GM18951 (cell line): ENCODE measurements around the gene AP4S1.
"Not testable (repeated sequence)": the region's sequence is repeated elsewhere in the genome, so short reads cannot be mapped to it uniquely, and the experiment has no call there.

Experiments used
- POLR2A ChIP-seq: IDR thresholded peaks from 4 replicates; pipeline ENCODE4 v1.6.1; 2011; ENCODE audit warnings: mild to moderate bottlenecking; ENCODE audit not compliant: insufficient read length, insufficient read depth; ENCODE audit errors: extremely low read depth
- in situ Hi-C: fragments of 300-500 bp; cut with MboI; formaldehyde crosslinking; loops from one replicate; pipeline ENCODE4 v1.12.0; 2022; ENCODE audit warnings: low sequenced_read_pairs, mixed read lengths, inconsistent platforms; ENCODE audit not compliant: unreplicated experiment

The AP4S1 gene

DNA sequence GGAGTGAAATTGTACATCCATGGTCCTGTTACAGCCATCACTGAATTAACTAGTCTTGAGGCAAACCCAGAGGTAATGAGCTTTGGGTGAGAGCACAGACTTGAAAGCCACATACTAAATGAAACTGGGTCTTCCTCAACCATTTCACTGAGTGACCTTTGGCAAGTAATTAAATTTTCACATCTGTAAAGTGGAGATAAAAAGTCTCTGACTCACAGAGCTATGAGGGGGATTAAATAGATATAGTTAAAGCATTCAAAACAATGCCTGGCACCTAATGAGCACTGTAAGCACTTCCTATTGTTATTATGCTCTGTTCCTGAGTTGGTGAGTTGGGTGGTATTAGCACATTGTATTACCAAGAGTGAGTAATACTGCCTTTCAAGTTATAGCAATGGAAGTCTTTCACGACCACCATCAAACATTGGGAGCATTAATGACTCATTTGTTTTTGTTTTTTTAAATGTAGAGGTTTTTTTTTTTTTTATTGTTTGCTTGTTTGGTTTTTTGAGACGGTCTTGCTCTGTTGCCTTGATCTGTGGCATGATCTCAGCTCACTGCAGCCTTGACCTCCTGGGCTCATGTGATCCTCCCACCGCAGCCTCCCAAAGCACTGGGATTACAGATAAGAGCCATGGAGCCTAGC lies 13.2 kb downstream of the AP4S1 start:
- in situ Hi-C loops, result no loop called here
- TF ChIP-seq POLR2A, result no peak

DNA sequence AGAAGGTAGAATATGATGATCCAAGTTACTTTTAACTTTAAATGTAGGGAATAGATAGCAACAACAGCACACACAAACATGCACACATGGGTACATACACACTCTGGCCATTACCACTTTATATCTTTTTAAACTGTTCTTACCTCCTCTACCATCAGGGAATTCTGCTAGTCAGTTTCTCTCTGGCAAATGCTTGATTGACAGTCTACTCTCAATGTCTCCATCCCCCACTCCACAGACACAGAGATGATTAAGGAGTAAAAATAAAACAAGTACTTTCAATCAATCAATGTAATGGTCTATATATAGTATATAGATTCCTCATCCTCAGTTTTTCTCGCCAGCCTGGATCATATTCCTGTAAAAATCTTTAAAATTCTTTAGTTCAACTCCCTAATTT lies 16.9 kb downstream of the AP4S1 start:
- TF ChIP-seq POLR2A, result no peak
- in situ Hi-C loops, result no loop called here

DNA sequence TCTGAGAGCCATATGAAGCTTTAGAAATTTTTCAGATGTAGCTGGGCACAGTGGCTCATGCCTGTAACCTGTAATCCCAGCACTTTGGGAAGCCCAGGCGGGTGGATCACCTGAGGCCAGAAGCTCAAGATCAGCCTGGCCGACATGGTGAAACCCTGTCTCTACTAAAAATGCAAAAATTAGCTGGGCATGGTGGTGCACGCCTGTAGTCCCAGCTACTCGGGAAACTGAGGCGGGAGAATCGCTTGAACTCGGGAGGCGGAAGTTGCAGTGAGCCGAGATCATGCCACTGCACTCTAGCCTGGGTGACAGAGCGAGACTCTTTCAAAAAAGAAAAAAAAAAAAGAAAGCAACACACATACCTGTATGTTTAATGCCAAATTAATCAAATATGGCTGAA lies 17.4 kb downstream of the AP4S1 start:
- in situ Hi-C loops, result not testable (repeated sequence)

DNA sequence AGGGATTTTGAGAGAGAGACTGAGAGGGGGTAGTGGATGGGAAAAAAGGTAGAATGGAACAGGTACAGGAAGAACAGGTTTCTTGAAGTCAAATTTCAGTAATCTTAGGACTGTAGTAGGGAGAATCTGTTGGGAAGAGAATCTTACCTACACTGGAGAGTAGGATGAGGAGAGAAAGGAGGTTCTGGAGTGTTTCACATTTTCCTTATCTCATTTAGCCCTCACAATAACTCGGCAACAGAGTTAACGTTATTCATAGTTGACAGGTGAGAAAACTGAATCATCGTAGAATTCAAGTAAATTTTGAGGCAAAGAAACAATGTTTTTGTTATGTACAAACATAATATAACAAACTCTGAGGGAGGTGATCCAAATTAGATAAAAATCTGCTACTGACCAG lies 17.9 kb downstream of the AP4S1 start:
- TF ChIP-seq POLR2A, result no peak
- in situ Hi-C loops, result no loop called here

DNA sequence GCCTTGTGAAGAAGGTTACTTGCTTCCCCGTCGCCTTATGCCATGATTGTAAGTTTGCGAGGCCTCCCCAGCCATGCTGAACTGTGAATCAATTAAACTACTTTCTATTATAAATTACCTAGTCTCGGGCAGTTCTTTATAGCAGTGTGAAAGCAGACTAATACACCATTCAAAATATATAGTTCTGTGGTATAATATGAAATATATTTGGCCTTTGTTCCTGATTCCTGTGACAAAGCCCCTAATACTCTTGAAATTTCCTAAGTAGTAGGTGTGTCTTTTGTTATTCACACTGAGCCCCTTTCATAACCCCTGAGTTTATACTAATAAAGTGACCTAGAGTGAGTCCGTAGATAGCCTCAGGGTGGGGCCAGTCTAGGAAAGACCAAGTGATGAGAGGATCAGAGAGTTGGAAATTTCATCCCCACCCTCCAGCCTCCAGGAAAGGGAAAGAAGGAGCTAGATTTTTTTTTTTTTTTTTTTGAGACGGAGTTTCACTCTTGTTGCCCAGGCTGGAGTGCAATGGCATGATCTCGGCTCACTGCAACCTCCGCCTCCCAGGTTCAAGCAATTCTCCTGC lies 20.1 kb downstream of the AP4S1 start:
- TF ChIP-seq POLR2A, result no peak
- in situ Hi-C loops, result no loop called here

DNA sequence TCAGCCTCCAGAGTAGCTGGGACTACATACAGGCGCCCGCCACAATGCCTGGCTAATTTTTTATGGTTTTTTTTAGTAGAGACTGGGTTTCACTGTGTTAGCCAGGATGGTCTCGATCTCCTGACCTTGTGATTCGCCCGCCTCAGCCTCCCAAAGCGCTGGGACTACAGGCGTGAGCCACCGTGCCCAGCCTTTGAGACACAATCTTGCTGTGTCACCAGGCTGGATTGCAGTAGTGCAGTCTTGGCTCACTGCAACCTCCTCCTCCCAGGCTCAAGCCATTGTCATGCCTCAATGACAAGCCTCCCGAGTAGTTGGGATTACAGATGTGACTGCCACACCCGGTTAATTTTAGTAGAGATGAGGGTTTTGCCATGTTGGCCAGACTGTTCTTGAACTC lies 22.1 kb downstream of the AP4S1 start:
- in situ Hi-C loops, result no loop called here
- no peak for TF ChIP-seq POLR2A

DNA sequence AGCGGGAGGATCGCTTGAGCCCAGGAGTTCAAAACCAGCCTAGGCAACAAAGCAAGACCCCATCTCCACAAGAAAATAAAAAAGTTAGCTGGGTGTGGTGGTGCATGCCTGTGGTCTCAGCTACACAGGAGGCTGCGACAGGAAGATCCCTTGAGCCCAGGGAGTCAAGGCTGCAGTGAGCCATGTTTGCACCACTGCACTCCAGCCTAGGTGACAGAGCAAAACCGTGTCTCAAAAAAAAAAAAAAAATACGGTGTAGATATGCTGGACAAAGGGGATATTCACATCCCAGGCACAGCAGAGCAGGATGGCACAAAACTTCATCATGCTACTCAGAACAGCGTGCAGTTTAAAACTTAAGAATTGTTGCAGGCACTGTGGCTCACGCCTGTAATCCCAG lies 25.6 kb downstream of the AP4S1 start:
- no peak for TF ChIP-seq POLR2A
- in situ Hi-C loops, result no loop called here

DNA sequence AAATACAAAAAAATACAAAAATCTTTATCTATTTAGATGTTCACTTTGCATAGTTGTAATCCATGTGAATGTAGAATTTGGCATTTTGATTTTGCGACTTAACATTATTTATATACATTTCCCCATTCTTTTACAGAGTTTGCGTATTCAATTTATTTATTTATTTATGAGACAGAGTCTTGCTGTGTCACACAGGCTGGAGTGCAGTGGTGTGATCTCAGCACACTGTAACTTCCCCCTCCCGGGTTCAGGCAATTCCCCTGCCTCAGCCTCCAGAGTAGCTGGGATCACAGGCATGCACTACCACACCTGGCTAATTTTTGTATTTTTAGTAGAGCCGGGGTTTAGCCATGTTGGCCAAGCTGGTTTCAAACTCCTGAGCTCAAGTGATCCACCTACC lies 26.1 kb downstream of the AP4S1 start:
- no peak for TF ChIP-seq POLR2A
- in situ Hi-C loops, result no loop called here

DNA sequence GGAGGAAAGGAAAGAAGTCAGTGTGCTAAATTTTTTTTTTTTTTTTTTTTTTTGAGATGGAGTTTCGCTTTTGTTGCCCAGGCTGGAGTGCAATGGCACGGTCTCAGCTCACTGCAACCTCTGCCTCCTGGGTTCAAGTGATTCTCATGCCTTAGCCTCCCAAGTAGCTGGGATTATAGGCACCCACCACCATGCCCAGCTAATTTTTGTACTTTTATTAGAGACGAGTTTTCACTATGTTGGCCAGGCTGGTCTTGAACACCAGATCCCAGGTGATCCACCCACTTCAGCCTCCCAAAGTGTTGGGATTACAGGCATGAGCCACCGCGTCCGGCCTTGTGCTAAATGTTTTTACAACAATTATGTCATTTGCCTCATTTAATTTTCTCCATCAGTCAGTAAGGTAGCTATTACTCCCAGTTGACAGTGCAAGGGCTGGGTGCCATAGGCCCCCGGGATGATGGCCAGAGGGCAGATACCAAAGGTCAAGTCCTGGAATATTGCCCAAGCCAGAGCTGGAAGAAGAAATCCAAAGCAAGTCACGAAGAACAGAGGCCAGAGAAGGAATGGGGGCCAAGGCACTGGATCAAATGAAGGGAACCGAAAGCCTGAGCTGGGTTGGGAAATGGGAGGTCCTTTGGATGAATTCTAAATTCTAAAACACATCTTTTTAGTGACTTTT lies 27.6 kb downstream of the AP4S1 start:
- in situ Hi-C loops, result not testable (repeated sequence)

DNA sequence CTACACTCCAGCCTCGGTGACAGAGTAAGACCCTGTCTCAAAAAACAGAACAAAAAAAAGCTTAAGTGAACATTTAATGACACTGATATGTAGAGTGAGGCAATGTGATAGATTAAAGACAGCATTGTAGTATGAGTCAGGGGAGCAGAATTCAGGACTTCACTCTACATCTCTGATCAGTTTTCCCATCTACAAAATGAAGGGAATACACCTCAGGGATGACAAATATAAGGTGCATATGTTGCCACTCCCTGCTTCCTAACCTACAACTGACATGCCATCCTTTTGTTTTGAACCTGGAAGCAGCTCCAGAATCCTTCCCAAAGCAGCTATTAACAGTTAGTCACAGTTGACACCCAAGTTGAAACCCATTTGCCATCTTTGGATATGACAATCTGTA lies 31.6 kb downstream of the AP4S1 start:
- in situ Hi-C loops, result no loop called here
- no peak for TF ChIP-seq POLR2A

DNA sequence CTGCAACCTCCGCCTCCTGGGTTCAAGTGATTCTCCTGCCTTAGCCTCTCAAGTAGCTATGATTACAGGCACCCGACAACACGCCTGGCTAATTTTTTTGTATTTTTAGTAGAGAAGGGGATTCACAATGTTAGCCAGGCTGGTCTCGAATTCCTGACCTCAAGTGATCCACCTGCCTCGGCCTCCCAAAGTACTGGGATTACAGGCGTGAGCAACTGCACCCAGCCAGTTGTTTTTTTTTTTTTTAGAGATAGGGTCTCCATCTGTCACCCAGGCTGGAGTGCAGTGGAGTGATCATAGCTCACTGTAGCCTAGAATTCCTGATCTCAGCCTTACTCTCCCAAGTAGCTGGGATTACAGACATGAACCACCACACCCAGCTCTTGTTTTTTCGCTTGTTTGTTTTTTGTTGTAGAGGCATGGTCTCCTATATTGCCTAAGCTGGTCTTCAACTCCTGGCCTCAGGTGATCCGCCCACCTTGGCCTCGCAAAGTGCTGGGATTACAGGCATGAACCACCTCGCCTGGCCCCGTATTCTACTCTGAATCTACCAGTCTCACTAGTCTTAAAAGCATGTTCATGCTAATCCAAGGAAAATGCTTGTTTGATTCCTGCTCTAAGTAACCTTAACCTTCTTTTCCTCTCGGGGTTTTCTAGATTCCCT lies 32.4 kb downstream of the AP4S1 start:
- in situ Hi-C loops, result no loop called here
- no peak for TF ChIP-seq POLR2A

DNA sequence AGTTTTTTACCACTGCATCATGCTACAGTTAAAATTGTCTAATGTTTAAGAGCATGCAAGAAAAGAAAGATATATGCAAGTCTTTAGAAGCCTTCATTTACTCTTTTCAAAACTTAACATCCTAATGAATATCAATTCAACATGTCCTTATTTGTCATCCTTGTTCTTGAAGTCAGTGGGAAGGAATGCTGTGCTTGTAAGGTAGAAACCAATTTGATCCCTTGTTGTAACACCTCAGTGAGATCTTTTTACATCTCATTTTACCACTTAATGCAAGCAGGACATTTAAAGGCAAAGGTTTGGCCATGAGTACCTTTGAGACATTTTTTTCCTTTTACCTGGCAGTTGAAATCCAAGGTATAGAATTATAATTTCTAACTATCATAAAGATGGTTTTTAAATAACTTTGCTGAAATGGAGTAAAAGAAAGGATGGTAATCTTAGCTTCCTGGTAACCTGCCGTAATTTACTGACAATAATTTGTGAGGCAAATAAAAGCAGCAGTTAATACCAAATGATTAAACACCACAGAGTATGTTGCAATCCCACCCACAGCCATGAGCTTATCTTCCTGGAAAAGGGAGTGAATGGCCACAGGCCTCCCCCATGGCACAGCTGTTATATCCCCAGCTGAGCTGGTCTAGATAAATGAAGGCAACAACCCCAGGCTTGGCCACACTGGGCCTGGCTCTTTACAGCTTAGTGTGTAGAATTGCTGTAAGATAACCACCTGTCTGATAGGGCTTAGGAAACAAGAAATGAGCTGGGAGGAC lies 33.9 kb downstream of the AP4S1 start:
- TF ChIP-seq POLR2A, result no peak
- in situ Hi-C loops, result no loop called here

DNA sequence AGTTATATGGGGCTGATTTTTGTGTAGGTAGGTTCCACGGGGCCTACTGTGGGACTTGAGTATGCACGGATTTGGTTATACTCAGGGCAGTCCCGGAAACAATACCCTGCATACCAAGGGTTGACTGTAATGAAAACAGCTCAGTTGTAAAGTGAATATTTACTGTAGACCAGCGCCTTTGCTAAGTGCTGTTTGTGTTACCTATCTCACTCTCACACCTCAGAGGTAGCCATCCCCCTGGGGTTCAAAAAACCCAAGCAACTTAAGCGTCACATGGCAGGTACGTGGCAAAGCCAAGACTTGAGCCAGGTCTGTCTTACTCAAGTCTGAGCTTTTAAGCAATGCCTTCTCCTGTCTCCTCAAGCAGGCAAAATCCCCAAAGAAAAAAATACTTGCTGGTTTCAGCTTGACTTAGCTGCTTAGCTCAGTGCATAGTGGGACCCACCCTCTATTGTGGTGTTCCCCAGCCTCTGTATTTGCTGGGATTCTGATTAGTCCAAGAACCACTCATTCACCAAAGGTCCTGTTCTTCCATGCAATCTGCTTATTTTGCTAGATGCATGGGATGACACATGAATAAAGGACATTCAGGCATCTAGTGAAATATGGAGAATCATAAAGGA lies 34.9 kb downstream of the AP4S1 start:
- in situ Hi-C loops, result no loop called here
- no peak for TF ChIP-seq POLR2A

DNA sequence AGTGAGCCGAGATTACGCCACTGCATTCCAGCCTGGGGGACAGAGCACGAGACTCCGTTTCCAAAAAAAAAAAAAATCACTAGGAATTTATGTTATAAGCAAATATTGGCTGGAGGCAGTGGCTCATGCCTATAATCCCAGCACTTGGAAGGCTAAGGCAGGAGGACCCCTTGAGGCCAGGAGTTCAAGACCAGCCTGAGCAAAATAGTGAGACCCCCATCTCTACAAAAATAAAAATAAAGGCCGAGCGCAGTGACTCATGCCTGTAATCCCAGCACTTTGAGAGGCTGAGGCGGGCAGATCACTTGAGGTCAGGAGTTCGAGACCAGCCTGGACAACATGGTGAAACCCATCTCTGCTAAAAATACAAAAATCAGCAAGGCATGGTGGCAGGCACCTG lies 37.5 kb downstream of the AP4S1 start:
- in situ Hi-C loops, result not testable (repeated sequence)
